Naive thymus-derived CD4-positive, alpha-beta T cell (primary cell): ENCODE results near the gene MOB1B. TPM values are rescaled to one million over a fixed set of nuclear protein-coding genes. Genes with fewer than 3 reads are reported as not detected.
"Not testable (repeated sequence)": the region's sequence is repeated elsewhere in the genome, so short reads cannot be mapped to it uniquely, and the experiment has no call there.

Experiments
- ATAC-seq: fragments of 150-1000 bp; cut with Tn5 transposase; 2 replicates; pipeline ENCODE4 v1.10.0; 2021; ENCODE audit warnings: mild to moderate bottlenecking, moderate library complexity
- CTCF ChIA-PET: fragments of 350-600 bp; sonication (Branson Sonifier 250); formaldehyde crosslinking; loops from one replicate; lab custom pipeline; 2021; ENCODE audit warnings: antibody characterized with exemption; lab: Charles Lee
- POLR2A ChIA-PET: fragments of 350-600 bp; sonication (Branson Sonifier 250); formaldehyde crosslinking; loops from one replicate; lab custom pipeline; 2021; ENCODE audit warnings: antibody characterized with exemption, inconsistent platforms; lab: Charles Lee
- DNase-seq, 9 donors: peaks; one replicate each; pipeline versions ENCODE4 v3.0.0 to v3.0.0-alpha.2; 2020 to 2022; ENCODE audit warnings: mixed read lengths in 1 of 9
- H3K27ac ChIP-seq: one replicate; pipeline ENCODE4 v1.7.0; 2013; ENCODE audit warnings: mild to moderate bottlenecking, low read depth, low read length, moderate library complexity
- H3K27me3 ChIP-seq, 2 donors: one replicate each; pipeline ENCODE4 v1.7.0; 2013; ENCODE audit warnings: low read length in 2 of 2, mild to moderate bottlenecking in 2 of 2, moderate library complexity in 2 of 2; ENCODE audit not compliant: control insufficient read depth in 2 of 2, insufficient read depth in 2 of 2
- H3K36me3 ChIP-seq, 3 experiments: 1 replicate in 2 of 3; 2 replicates in 1 of 3; pipeline ENCODE4 v1.7.0; 2013; ENCODE audit warnings: low read length in 3 of 3, mild to moderate bottlenecking in 3 of 3, moderate library complexity in 1 of 3; ENCODE audit not compliant: insufficient read depth in 3 of 3, control insufficient read depth in 2 of 3
- H3K4me1 ChIP-seq, 2 donors: one replicate each; pipeline ENCODE4 v1.7.0; 2013; ENCODE audit warnings: low read length in 2 of 2, mild to moderate bottlenecking in 2 of 2, moderate library complexity in 1 of 2; ENCODE audit not compliant: control insufficient read depth in 2 of 2, insufficient read depth in 2 of 2
- H3K4me3 ChIP-seq: 2 replicates; pipeline ENCODE4 v1.7.0; 2013; ENCODE audit warnings: mild to moderate bottlenecking, low read length
- H3K9me3 ChIP-seq, 3 experiments: 1 replicate in 2 of 3; 2 replicates in 1 of 3; pipeline ENCODE4 v1.7.0; 2013; ENCODE audit warnings: low read length in 3 of 3; ENCODE audit not compliant: control insufficient read depth in 2 of 3
- H3K27ac Mint-ChIP-seq, 9 donors: one replicate each; pipeline ENCODE4 v1.8.0; 2020 to 2022; ENCODE audit warnings: mixed read lengths in 9 of 9, mild to moderate bottlenecking in 8 of 9, moderate library complexity in 5 of 9, inconsistent platforms in 2 of 9
- H3K27me3 Mint-ChIP-seq, 5 donors: one replicate each; pipeline ENCODE4 v1.8.0; 2021 to 2022; ENCODE audit warnings: mixed read lengths in 5 of 5, mild to moderate bottlenecking in 1 of 5
- H3K36me3 Mint-ChIP-seq, 5 donors: one replicate each; pipeline ENCODE4 v1.8.0; 2020 to 2022; ENCODE audit warnings: mixed read lengths in 5 of 5, mild to moderate bottlenecking in 3 of 5, inconsistent platforms in 1 of 5
- H3K4me1 Mint-ChIP-seq, 7 donors: one replicate each; pipeline ENCODE4 v1.8.0; 2020 to 2022; ENCODE audit warnings: mixed read lengths in 7 of 7, mild to moderate bottlenecking in 3 of 7, inconsistent platforms in 1 of 7
- H3K4me3 Mint-ChIP-seq, 10 donors: one replicate each; pipeline ENCODE4 v1.8.0; 2020 to 2022; ENCODE audit warnings: mild to moderate bottlenecking in 10 of 10, mixed read lengths in 10 of 10, moderate library complexity in 6 of 10, inconsistent platforms in 2 of 10
- H3K9me3 Mint-ChIP-seq, 11 donors: one replicate each; pipeline ENCODE4 v1.8.0; 2020 to 2022; ENCODE audit warnings: mixed read lengths in 11 of 11, mild to moderate bottlenecking in 4 of 11, inconsistent platforms in 1 of 11, moderate library complexity in 1 of 11
- intact Hi-C, 2 donors: fragments of 100-400 bp; cut with micrococcal nuclease; formaldehyde crosslinking; loops; one replicate each; pipeline ENCODE4 v1.15.1; 2023
- polyA plus RNA-seq, 2 donors: library from polyadenylated mRNA; unstranded; fragments of 300-500 nt; fragmentation: Illumina TruSeq; gene quantifications; one replicate each; pipeline ENCODE4 v1.2.3, GENCODE V29; 2021
- total RNA-seq, 6 experiments: library from RNA in 5 of 6; stranded (reverse) in 5 of 6; gene quantifications; 1 replicate in 5 of 6; 2 replicates in 1 of 6; pipeline ENCODE4 v1.2.3 and lab custom pipeline; 2021 to 2026

The MOB1B gene
- total and polyA plus RNA-seq, 7 experiments from 2014 or later: 2.0 to 20.3 (median 12.4) TPM

DNA sequence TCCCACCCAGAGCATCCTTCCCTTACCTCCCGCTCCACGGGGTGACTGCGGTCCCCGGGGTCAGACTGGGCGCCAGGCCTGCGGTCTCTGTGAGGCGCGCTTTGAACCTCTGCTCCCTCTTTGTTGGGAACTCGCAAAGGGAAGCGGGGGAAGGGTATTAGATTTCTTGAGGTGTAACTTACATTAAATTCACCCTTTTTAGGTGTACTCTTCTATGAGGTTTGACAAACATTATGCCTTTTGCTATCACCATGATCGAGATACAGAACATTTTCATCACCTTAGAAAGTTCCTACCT lies 91.8 kb downstream of the MOB1B start:
- Histone ChIP-seq H3K36me3 (peaks cover 0 to 14% (median 0%) of the 10 kb centered on the region in 3 experiments), H3K27me3 (no peaks in the 10 kb centered on the region), H3K27ac (peak overlapping the region; percentile 79), H3K9me3 (no peaks in the 10 kb centered on the region), H3K4me1 (peaks cover 19 to 26% of the 10 kb centered on the region in 2 donors), H3K4me3 (peak overlapping the region; percentile 86)
- Mint-ChIP-seq H3K4me1 (peaks cover 32 to 61% (median 50%) of the 10 kb centered on the region in 7 donors), H3K27me3 (no peaks in the 10 kb centered on the region), H3K9me3 (no peaks in the 10 kb centered on the region), H3K4me3 (peak overlapping the region; percentile 86 to 98 (median 94)), H3K27ac (peak overlapping the region; percentile 84 to 97 (median 92)), H3K36me3 (peaks cover 0 to 36% (median 10%) of the 10 kb centered on the region in 5 donors)
- intact Hi-C loops: loop anchor here (5.0 kb wide), 2 partner anchors 67 to 257 kb away; no protein-coding TSS in a partner anchor
- CTCF ChIA-PET: interaction anchor here (1.0 to 2.2 kb wide), 4 partner anchors 9 to 259 kb away, joined by 3 to 16 read pairs (median 6); partner anchors contain the start of gene MOB1B
- ATAC-seq: no peak
- POLR2A ChIA-PET: interaction anchor here (0.6 to 3.9 kb wide), 12 partner anchors 7 to 305 kb away, joined by 3 to 28 read pairs (median 5); partner anchors contain the start of genes GRSF1, MOB1B and UTP3
- DNase-seq: peak in 1 of 9 donors; percentile 19

DNA sequence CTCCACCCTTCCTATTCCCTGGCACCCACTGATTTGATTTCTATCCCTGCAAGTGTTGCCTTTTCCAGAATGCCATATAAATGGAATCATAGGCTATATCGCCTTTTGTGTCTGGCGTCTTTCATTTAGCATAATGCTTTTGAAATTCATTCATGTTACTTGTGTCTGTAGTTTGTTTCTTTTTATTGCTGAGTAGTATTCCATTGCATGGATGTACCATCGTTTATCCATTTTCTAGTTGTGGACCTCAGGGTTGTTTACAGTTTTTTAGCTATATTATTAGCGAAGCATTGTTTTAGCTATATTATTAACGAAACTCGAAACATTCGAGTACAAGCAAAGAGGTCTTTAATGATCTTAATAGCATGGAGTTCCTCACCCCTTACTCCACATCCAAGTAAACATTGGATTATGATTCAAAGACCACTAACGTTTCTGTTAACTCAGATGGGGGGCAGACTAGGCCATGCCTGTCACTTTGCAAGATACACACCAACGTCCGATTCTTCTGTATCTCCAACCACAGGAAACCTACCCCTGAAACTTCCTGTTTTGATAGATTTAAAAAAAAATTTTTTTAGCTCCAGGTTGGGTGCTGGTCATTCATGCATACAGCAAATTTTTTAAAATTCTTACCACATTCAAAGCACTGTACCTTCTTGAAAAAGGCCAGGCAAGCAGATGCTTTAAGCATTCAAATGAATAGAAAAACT lies 92.4 kb downstream of the MOB1B start:
- POLR2A ChIA-PET: interaction anchor here (1.3 to 3.9 kb wide), 6 partner anchors 8 to 306 kb away, joined by 3 to 28 read pairs (median 6); partner anchors contain the start of genes GRSF1 and UTP3
- DNase-seq: no peak
- Histone ChIP-seq H3K27ac (peak overlapping the region; percentile 79), H3K36me3 (peaks cover 0 to 17% (median 0%) of the 10 kb centered on the region in 3 experiments), H3K27me3 (no peaks in the 10 kb centered on the region), H3K4me1 (peaks cover 19 to 26% of the 10 kb centered on the region in 2 donors), H3K9me3 (no peaks in the 10 kb centered on the region), H3K4me3 (peak overlapping the region; percentile 86)
- CTCF ChIA-PET: interaction anchor here (0.7 to 2.2 kb wide), 3 partner anchors 13 to 260 kb away, joined by 4 to 16 read pairs (median 5); no protein-coding TSS in a partner anchor
- H3K4me3 Mint-ChIP-seq: peak overlapping the region; percentile 86 to 98 (median 94)
- peak overlapping the region; percentile 84 to 97 (median 92) for H3K27ac Mint-ChIP-seq
- H3K4me1 Mint-ChIP-seq: peaks cover 37 to 66% (median 55%) of the 10 kb centered on the region in 7 donors
- ATAC-seq: no peak
- H3K27me3 Mint-ChIP-seq: no peaks in the 10 kb centered on the region
- peaks cover 0 to under 1% (median 0%) of the 10 kb centered on the region in 11 donors for H3K9me3 Mint-ChIP-seq
- intact Hi-C loops: loop anchor here (5.0 kb wide), 2 partner anchors 67 to 257 kb away; no protein-coding TSS in a partner anchor
- H3K36me3 Mint-ChIP-seq: peaks cover 3 to 41% (median 16%) of the 10 kb centered on the region in 5 donors

DNA sequence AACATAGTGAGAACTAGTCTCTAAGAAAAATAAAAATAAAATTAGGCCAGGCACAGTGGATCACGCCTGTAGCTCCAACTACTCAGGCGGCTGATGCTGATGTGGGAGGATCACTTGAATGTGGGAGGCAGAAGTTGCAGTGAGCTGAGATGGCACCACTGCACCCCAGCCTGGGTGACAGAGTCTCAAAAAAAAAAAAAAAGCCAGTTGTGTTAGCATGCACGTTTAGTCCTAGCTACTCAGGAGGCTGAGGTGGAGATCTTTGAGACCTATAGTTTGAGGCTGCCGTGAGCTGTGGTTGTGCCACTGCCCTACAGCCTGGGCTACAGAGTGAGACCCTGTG lies 93.8 kb downstream of the MOB1B start:
- ATAC-seq: no peak
- H3K27me3 ChIP-seq: no peaks in the 10 kb centered on the region
- peak overlapping the region; percentile 79 for H3K27ac ChIP-seq
- H3K4me3 ChIP-seq: peak overlapping the region; percentile 86
- Mint-ChIP-seq H3K4me1 (peaks cover 49 to 80% (median 69%) of the 10 kb centered on the region in 7 donors), H3K36me3 (peaks cover 17 to 55% (median 30%) of the 10 kb centered on the region in 5 donors), H3K4me3 (peak overlapping the region; percentile 86 to 98 (median 94)), H3K27ac (peak overlapping the region; percentile 84 to 97 (median 92)), H3K9me3 (peaks cover 0 to 6% (median 0%) of the 10 kb centered on the region in 11 donors), H3K27me3 (no peaks in the 10 kb centered on the region)
- POLR2A ChIA-PET: interaction anchor here (3.9 kb wide), 1 partner anchor 157 kb away, joined by 28 read pairs; the partner anchor contains the start of gene GRSF1
- peaks cover 0 to 17% (median 0%) of the 10 kb centered on the region in 3 experiments for H3K36me3 ChIP-seq
- peak in 2 of 9 donors; percentile 31 to 34 for DNase-seq
- CTCF ChIA-PET: interaction anchor here (0.9 kb wide), 1 partner anchor 14 kb away, joined by 5 read pairs; no protein-coding TSS in a partner anchor
- H3K9me3 ChIP-seq: no peaks in the 10 kb centered on the region
- H3K4me1 ChIP-seq: peaks cover 19 to 26% of the 10 kb centered on the region in 2 donors
- intact Hi-C loops: no loop called here

DNA sequence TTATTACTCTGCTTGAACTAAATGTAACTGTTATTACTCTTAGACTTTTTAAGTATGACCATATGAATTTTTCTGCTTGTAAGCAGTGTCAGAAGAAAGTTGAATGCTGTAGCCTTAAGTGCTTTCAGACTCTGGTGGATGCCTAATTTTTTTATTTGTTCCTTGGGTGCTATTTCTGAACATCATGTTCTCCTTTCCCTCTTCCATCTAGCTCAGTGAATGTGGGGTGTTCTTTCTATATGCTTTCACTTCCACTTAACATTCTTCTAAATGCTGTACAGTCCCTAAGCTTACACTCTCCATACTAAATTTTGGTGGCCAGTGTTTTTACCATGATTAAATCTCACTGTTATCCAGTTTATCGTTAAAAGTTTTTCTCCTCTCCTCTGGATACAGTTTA lies 94.9 kb downstream of the MOB1B start:
- peaks cover 58 to 89% (median 80%) of the 10 kb centered on the region in 7 donors for H3K4me1 Mint-ChIP-seq
- H3K36me3 Mint-ChIP-seq: peaks cover 28 to 66% (median 41%) of the 10 kb centered on the region in 5 donors
- Histone ChIP-seq H3K27me3 (no peaks in the 10 kb centered on the region), H3K36me3 (peaks cover 0 to 17% (median 0%) of the 10 kb centered on the region in 3 experiments), H3K27ac (peak overlapping the region; percentile 79), H3K4me1 (peaks cover 19 to 26% of the 10 kb centered on the region in 2 donors), H3K4me3 (peak overlapping the region; percentile 86), H3K9me3 (no peaks in the 10 kb centered on the region)
- peaks cover 0 to 15% (median 4%) of the 10 kb centered on the region in 11 donors for H3K9me3 Mint-ChIP-seq
- H3K4me3 Mint-ChIP-seq: peak overlapping the region; percentile 86 to 98 (median 94)
- ATAC-seq: no peak
- ChIA-PET CTCF (interaction anchor here (0.6 to 1.4 kb wide), 3 partner anchors 8 to 19 kb away, joined by 3 to 10 read pairs (median 3); no protein-coding TSS in a partner anchor), POLR2A (interaction anchor here (1.1 kb wide), 1 partner anchor 14 kb away, joined by 3 read pairs; no protein-coding TSS in a partner anchor)
- H3K27ac Mint-ChIP-seq: peak overlapping the region; percentile 25 to 94 (median 90)
- DNase-seq: no peak
- no peaks in the 10 kb centered on the region for H3K27me3 Mint-ChIP-seq
- intact Hi-C loops: no loop called here

DNA sequence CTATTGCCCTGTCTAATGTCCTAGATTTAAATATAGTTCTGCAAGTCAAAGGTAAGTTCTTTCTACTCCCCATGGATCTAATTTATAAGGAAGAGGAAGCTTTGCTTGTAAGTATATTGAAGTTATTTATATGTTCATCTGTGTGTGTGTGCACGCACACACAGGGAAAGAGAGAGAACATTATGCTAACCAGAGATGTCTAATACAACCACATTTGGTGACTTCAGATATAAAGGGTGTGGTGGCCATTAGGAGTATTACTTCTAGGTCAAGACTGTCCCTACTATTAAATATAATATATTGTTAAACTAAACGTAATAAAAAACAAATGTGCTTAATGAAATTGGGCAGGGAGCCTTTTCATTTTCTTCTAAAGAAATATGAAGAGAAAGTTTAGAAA lies 95.4 kb downstream of the MOB1B start:
- Histone ChIP-seq H3K4me1 (peaks cover 18 to 24% of the 10 kb centered on the region in 2 donors), H3K36me3 (peaks cover 0 to 17% (median 0%) of the 10 kb centered on the region in 3 experiments), H3K27ac (peak overlapping the region; percentile 79), H3K9me3 (no peaks in the 10 kb centered on the region), H3K4me3 (peak overlapping the region; percentile 86), H3K27me3 (no peaks in the 10 kb centered on the region)
- Mint-ChIP-seq H3K27me3 (no peaks in the 10 kb centered on the region), H3K4me3 (peak overlapping the region; percentile 48 to 98 (median 94)), H3K27ac (peak overlapping the region; percentile 55 to 94 (median 87)), H3K4me1 (peaks cover 60 to 89% (median 83%) of the 10 kb centered on the region in 7 donors), H3K36me3 (peaks cover 33 to 70% (median 43%) of the 10 kb centered on the region in 5 donors), H3K9me3 (peaks cover 0 to 18% (median 6%) of the 10 kb centered on the region in 11 donors)
- intact Hi-C loops: no loop called here
- ATAC-seq (no peak), DNase-seq (no peak)
- CTCF ChIA-PET: interaction anchor here (1.3 to 1.4 kb wide), 2 partner anchors 12 to 19 kb away, joined by 3 to 10 read pairs; no protein-coding TSS in a partner anchor
- POLR2A ChIA-PET: interaction anchor here (1.1 kb wide), 1 partner anchor 14 kb away, joined by 3 read pairs; no protein-coding TSS in a partner anchor

DNA sequence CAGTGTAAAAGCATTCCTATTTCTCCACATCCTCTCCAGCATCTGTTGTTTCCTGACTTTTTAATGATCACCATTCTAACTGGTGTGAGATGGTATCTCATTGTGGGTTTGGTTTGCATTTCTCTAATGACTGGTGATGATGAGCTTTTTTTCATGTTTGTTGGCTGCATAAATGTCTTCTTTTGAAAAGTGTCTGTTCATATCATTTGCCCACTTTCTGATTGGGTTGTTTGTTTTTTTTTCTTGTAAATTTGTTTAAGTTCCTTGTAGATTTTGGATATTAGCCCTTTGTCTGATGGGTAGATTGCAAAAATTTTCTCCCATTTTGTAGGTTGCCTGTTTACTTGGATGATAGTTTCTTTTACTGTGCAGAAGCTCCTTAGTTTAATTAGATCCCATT lies 97.5 kb downstream of the MOB1B start:
- POLR2A ChIA-PET, DNase-seq, ATAC-seq, CTCF ChIA-PET, H3K4me3 ChIP-seq, H3K27me3 ChIP-seq, H3K9me3 ChIP-seq, H3K27me3 Mint-ChIP-seq, H3K27ac ChIP-seq: not testable (repeated sequence)
- peaks cover 22 to 33% of the 10 kb centered on the region in 2 donors for H3K4me1 ChIP-seq
- Mint-ChIP-seq H3K27ac (peak overlapping the region in 4 of 9 donors; percentile 6 to 88 (median 30)), H3K9me3 (peaks cover 0 to 18% (median 6%) of the 10 kb centered on the region in 11 donors), H3K4me3 (peak overlapping the region in 7 of 10 donors; percentile 10 to 65 (median 55)), H3K4me1 (peaks cover 75 to 99% (median 98%) of the 10 kb centered on the region in 7 donors), H3K36me3 (peaks cover 33 to 72% (median 43%) of the 10 kb centered on the region in 5 donors)
- intact Hi-C loops: loop anchor here in 1 of 2 donors (10.0 kb wide), 1 partner anchor 375 kb away; the partner anchor contains the start of gene ENAM
- H3K36me3 ChIP-seq: peaks cover 0 to 11% (median 0%) of the 10 kb centered on the region in 3 experiments
